ENCODE data around the gene ACYP2. TPM values are rescaled to one million over a fixed set of nuclear protein-coding genes. Genes with fewer than 3 reads are reported as not detected.

ACYP2 gene
- total RNA-seq, 6 donors from 2014 or later = 8.9 to 15.7 (median 14.8) TPM

GRCh38 chr2:54325148-54325547, 209.7 kb downstream of the ACYP2 start:
- TF ChIP-seq POLR2A (IDR thresholded peaks at IDR 0.05) = no peak
- no peak for TF ChIP-seq CTCF (IDR thresholded peaks at IDR 0.05)
- TF ChIP-seq EP300 (IDR thresholded peaks at IDR 0.05) = no peak
- no peak for TF ChIP-seq POLR2AphosphoS5 (IDR thresholded peaks at IDR 0.05)
- H3K4me1 ChIP-seq = peaks cover 5 to 10% (median 7%) of the 10 kb centered on the region in 4 donors
- H3K9me3 ChIP-seq = peaks cover 0 to 6% (median 0%) of the 10 kb centered on the region in 4 donors
- no peak overlapping the region for H3K4me3 ChIP-seq
- ATAC-seq (ENCODE audit: low FRiP score in 2 of 2) = no peak
- no peak for DNase-seq
- no peak overlapping the region for H3K27ac ChIP-seq
- no peaks in the 10 kb centered on the region for H3K27me3 ChIP-seq
- 100% methylated on average over 1 of the region's 1 CpG for WGBS, 2 donors
- H3K36me3 ChIP-seq = no peaks in the 10 kb centered on the region

- Histone ChIP-seq H3K27me3 (no peaks in the 10 kb centered on the region), H3K4me1 (peaks cover 13 to 21% (median 17%) of the 10 kb centered on the region in 4 donors), H3K4me3 (peak overlapping the region in 3 of 4 donors; percentile 51 to 60 (median 55)), H3K27ac (peak overlapping the region; percentile 82 to 93 (median 90)), H3K9me3 (peaks cover 0 to 6% (median 0%) of the 10 kb centered on the region in 4 donors), H3K36me3 (no peaks in the 10 kb centered on the region)
- no peak for TF ChIP-seq EP300 (IDR thresholded peaks at IDR 0.05)
- DNase-seq (no peak), ATAC-seq (ENCODE audit: low FRiP score in 2 of 2) (no peak)
- 40 to 46% methylated on average over 5 of the region's 5 CpGs for WGBS, 2 donors
Observed at GRCh38 chr2:54329482-54330161, 214.2 kb downstream of the ACYP2 start.

GRCh38 chr2:54330162-54330925, 214.9 kb downstream of the ACYP2 start:
- H3K27me3 ChIP-seq = no peaks in the 10 kb centered on the region
- TF ChIP-seq POLR2AphosphoS5 (IDR thresholded peaks at IDR 0.05) = peak; percentile 87 to 96
- TF ChIP-seq CTCF (IDR thresholded peaks at IDR 0.05) = peak in 1 of 6 experiments; percentile 15
- TF ChIP-seq EP300 (IDR thresholded peaks at IDR 0.05) = peak in 1 of 4 donors; percentile 40
- peak in 3 of 4 donors; percentile 64 to 94 (median 90) for TF ChIP-seq POLR2A (IDR thresholded peaks at IDR 0.05)
- H3K4me1 ChIP-seq = peaks cover 13 to 21% (median 17%) of the 10 kb centered on the region in 4 donors
- DNase-seq (peak; percentile 96 to 97), ATAC-seq (ENCODE audit: low FRiP score in 2 of 2) (peak; percentile 98 to 99)
- peaks cover 0 to under 1% (median 0%) of the 10 kb centered on the region in 4 donors for H3K9me3 ChIP-seq
- 4% methylated on average over 26 to 50 of the region's 50 CpGs for WGBS, 2 donors
- peak overlapping the region; percentile 51 to 60 (median 55) for H3K4me3 ChIP-seq
- no peaks in the 10 kb centered on the region for H3K36me3 ChIP-seq
- H3K27ac ChIP-seq = peak overlapping the region; percentile 82 to 93 (median 90)

- DNase-seq = no peak
- ATAC-seq (ENCODE audit: low FRiP score in 2 of 2) = no peak
- no peaks in the 10 kb centered on the region for H3K9me3 ChIP-seq
- 43 to 52% methylated on average over 17 of the region's 17 CpGs for WGBS, 2 donors
- H3K4me3 ChIP-seq = peak overlapping the region; percentile 38 to 60 (median 53)
- no peaks in the 10 kb centered on the region for H3K36me3 ChIP-seq
- H3K27ac ChIP-seq = peak overlapping the region; percentile 82 to 93 (median 90)
- no peaks in the 10 kb centered on the region for H3K27me3 ChIP-seq
- no peak for TF ChIP-seq POLR2A (IDR thresholded peaks at IDR 0.05)
- TF ChIP-seq EP300 (IDR thresholded peaks at IDR 0.05) = no peak
- TF ChIP-seq CTCF (IDR thresholded peaks at IDR 0.05) = no peak
- no peak for TF ChIP-seq POLR2AphosphoS5 (IDR thresholded peaks at IDR 0.05)
- H3K4me1 ChIP-seq = peaks cover 13 to 21% (median 17%) of the 10 kb centered on the region in 4 donors
Observed at GRCh38 chr2:54330926-54331835, 215.8 kb downstream of the ACYP2 start.
